WI38 (cell line): ENCODE data around the gene RTN3.
A peak's percentile ranks its signal among the peaks of the same experiment; 100 is the strongest.

ENCODE experiments used
- H3K4me3 ChIP-seq: 2 replicates; pipeline ENCODE4 v1.5.1; 2011; ENCODE audit warnings: low read depth, mild to moderate bottlenecking, control low read depth, low read length
- TF ChIP-seq, protein P1 (sequence below): IDR thresholded peaks from 2 replicates; pipeline ENCODE4 v1.5.1; 2012; ENCODE audit warnings: low read depth, mild to moderate bottlenecking, control low read depth, low read length

RTN3 gene

DNA sequence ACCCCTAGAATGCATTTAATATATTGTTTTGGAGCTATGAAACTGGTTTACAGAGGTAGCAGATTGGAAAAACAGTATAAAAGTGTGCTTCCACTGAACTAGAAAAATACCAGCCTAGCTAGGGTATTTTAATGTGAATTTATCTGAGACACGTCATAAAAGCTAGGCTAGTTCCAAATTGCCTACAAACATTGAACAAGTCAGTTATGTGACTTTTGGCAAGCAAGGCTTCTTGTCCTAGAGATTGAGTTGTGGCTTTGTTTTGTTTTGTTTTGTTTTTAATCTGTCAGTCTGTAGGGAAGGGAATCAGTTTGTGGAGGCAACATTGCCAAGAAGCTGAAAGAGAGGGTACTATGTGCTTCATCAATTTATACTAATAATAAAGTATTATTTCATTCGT is 24.2 kb downstream of the RTN3 start:
- TF ChIP-seq, protein P1, sequence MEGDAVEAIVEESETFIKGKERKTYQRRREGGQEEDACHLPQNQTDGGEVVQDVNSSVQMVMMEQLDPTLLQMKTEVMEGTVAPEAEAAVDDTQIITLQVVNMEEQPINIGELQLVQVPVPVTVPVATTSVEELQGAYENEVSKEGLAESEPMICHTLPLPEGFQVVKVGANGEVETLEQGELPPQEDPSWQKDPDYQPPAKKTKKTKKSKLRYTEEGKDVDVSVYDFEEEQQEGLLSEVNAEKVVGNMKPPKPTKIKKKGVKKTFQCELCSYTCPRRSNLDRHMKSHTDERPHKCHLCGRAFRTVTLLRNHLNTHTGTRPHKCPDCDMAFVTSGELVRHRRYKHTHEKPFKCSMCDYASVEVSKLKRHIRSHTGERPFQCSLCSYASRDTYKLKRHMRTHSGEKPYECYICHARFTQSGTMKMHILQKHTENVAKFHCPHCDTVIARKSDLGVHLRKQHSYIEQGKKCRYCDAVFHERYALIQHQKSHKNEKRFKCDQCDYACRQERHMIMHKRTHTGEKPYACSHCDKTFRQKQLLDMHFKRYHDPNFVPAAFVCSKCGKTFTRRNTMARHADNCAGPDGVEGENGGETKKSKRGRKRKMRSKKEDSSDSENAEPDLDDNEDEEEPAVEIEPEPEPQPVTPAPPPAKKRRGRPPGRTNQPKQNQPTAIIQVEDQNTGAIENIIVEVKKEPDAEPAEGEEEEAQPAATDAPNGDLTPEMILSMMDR, result no peak
- H3K4me3 ChIP-seq, result no peak overlapping the region

DNA sequence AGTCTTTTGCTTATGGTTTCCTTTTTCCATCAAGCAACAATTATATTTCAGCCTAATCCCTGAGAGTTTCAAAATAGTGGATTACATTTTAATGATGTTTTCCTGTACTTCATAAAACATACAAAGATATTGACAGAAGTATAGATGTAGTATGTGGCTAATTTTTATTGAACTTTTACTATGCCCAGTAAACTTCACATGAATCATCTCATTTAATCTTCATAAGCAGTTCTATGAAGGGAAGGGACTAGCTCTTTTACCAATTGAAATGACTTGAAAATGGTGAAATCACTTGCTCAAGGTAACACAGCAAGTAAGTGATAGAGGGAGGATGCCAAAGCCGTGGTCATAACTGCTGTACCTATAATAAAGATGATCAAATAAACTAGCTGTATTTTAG is 27.5 kb downstream of the RTN3 start:
- TF ChIP-seq, protein P1, result no peak
- no peak overlapping the region for H3K4me3 ChIP-seq

GRCh38 chr11:63709336-63709884 is 28.1 kb downstream of the RTN3 start:
- 0 out of 2 replicates have a peak overlapping the region, but pooled peaks have one; percentile 15 for H3K4me3 ChIP-seq
- TF ChIP-seq, protein P1, result no peak

- H3K4me3 ChIP-seq, result no peak overlapping the region
- TF ChIP-seq, protein P1, result no peak
Observed at GRCh38 chr11:63710476-63711217, 29.3 kb downstream of the RTN3 start.

DNA sequence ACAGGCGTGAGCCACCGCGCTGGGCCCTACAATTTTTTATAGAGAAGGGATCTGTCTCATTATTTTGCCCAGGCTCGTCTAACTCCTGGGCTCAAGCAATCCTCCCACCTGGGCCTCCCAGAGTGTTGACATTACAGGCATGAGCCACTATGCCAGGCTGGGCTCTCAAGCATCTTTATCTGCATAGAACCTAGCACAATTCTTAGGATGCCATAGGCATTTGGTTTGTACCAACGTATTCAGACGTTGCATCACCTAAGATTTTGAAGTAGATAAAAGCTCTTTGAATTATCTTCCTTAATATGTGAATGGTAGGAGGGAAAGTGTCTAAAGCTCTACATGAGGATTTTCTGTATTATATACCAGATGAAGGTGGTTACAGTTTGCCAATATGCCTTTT is 30.5 kb downstream of the RTN3 start:
- H3K4me3 ChIP-seq, result no peak overlapping the region
- TF ChIP-seq, protein P1, result no peak

GRCh38 chr11:63713766-63714165 is 32.5 kb downstream of the RTN3 start:
- TF ChIP-seq, protein P1, result no peak

GRCh38 chr11:63716046-63716445 is 34.7 kb downstream of the RTN3 start:
- no peak overlapping the region for H3K4me3 ChIP-seq
- TF ChIP-seq, protein P1, result no peak

More at GRCh38 chr11:63713766-63714165, 32.5 kb downstream of the RTN3 start:
- no peak overlapping the region for H3K4me3 ChIP-seq
